Panc1 (cell line): ENCODE measurements around the gene TAPBP. TPM values are rescaled to one million over a fixed set of nuclear protein-coding genes. Genes with fewer than 3 reads are reported as not detected.
A peak's percentile ranks its signal among the peaks of the same experiment; 100 is the strongest.

ENCODE experiments used
- ATAC-seq: fragments of 200-7000 bp; cut with Tn5 transposase; 2 replicates; pipeline ENCODE4 v1.9.1; 2020; ENCODE audit warnings: mild to moderate bottlenecking, moderate library complexity
- BruUV-seq: library from RNA; stranded (reverse); fragments of 400-500 nt; replicated peaks from 2 replicates; lab custom pipeline; 2021; lab: Mats Ljungman, UMichigan
- CTCF ChIA-PET: fragments of 300-600 bp; sonication (Branson Sonifier 250); formaldehyde crosslinking; loops from one replicate; lab custom pipeline; 2022; ENCODE audit warnings: antibody characterized with exemption; lab: Charles Lee
- POLR2A ChIA-PET: fragments of 300-600 bp; sonication (Branson Sonifier 250); formaldehyde crosslinking; loops from one replicate; lab custom pipeline; 2022; ENCODE audit warnings: antibody characterized with exemption; lab: Charles Lee
- DNase-seq: peaks from one replicate; pipeline ENCODE4 v3.0.0-alpha.2; 2010; ENCODE audit warnings: low read depth, low spot score
- H3K27ac ChIP-seq: 2 replicates; pipeline ENCODE4 v1.5.1; 2011; ENCODE audit warnings: mild to moderate bottlenecking, low read length, inconsistent platforms
- H3K27me3 ChIP-seq: fragments of 200-500 bp; sonication (Bioruptor generic); 2 replicates; pipeline ENCODE4 v1.6.0; 2014; ENCODE audit warnings: low read length, inconsistent platforms; ENCODE audit not compliant: control insufficient read depth, insufficient read depth
- H3K36me3 ChIP-seq: fragments of 200-500 bp; sonication (Bioruptor generic); 2 replicates; pipeline ENCODE4 v1.5.1; 2014; ENCODE audit warnings: inconsistent platforms, mild to moderate bottlenecking, low read length, moderate library complexity; ENCODE audit not compliant: control insufficient read depth, insufficient read depth
- H3K4me1 ChIP-seq: 2 replicates; pipeline ENCODE4 v1.5.1; 2011; ENCODE audit warnings: inconsistent platforms, mild to moderate bottlenecking, low read length, moderate library complexity; ENCODE audit not compliant: control insufficient read depth, insufficient read depth
- H3K4me3 ChIP-seq, 2 experiments: 2 replicates each; pipeline ENCODE4 v1.5.1; 2011 to 2012; ENCODE audit warnings: low read depth in 2 of 2, low read length in 2 of 2, mild to moderate bottlenecking in 2 of 2, inconsistent platforms in 1 of 2, moderate library complexity in 1 of 2
- H3K9me3 ChIP-seq: fragments of 200-500 bp; sonication (Bioruptor generic); 2 replicates; pipeline ENCODE4 v1.5.1; 2014; ENCODE audit warnings: low read depth, mild to moderate bottlenecking, inconsistent platforms, low read length, moderate library complexity; ENCODE audit not compliant: control insufficient read depth, insufficient read depth
- POLR2AphosphoS5 ChIP-seq: IDR thresholded peaks from 2 replicates; pipeline ENCODE4 v1.6.1; 2012; ENCODE audit warnings: mild to moderate bottlenecking, low read depth, low read length, moderate library complexity
- REST ChIP-seq, 2 experiments: IDR thresholded peaks; 2 replicates each; pipeline ENCODE4 v1.6.1; 2011 to 2012; ENCODE audit warnings: low read depth in 2 of 2, control low read depth in 1 of 2, low read length in 1 of 2, mild to moderate bottlenecking in 1 of 2, moderate library complexity in 1 of 2; ENCODE audit not compliant: insufficient read depth in 1 of 2
- SIN3A ChIP-seq: IDR thresholded peaks from 2 replicates; pipeline ENCODE4 v1.6.1; 2012; ENCODE audit warnings: low read depth, mild to moderate bottlenecking, low read length, moderate library complexity, borderline replicate concordance; ENCODE audit not compliant: insufficient read depth
- TCF7L2 ChIP-seq: IDR thresholded peaks from 2 replicates; pipeline ENCODE4 v1.6.1; 2011; ENCODE audit warnings: mild to moderate bottlenecking, low read depth, low read length, inconsistent platforms
- in situ Hi-C: cut with HindIII; loops from 2 replicates; pipeline ENCODE4 v1.10.0; 2016; ENCODE audit warnings: low sequenced_read_pairs, low pct_unique_long_range_greater_than_20kb
- intact Hi-C: fragments of 100-400 bp; cut with micrococcal nuclease; formaldehyde crosslinking; loops from one replicate; pipeline ENCODE4 v1.10.0; 2022; ENCODE audit not compliant: unreplicated experiment
- total RNA-seq: library from RNA; stranded (reverse); gene quantifications from one replicate; pipeline ENCODE4 v1.2.1, GENCODE V29; 2021; ENCODE audit not compliant: unreplicated experiment
- TF ChIP-seq, protein P1 (sequence below): fragments of 450-650 bp; IDR thresholded peaks from 2 replicates; pipeline ENCODE4 v1.5.1; 2017; ENCODE audit warnings: mild to moderate bottlenecking

The TAPBP gene
- total RNA-seq, 1 experiment from 2014 or later, result 246 TPM

DNA sequence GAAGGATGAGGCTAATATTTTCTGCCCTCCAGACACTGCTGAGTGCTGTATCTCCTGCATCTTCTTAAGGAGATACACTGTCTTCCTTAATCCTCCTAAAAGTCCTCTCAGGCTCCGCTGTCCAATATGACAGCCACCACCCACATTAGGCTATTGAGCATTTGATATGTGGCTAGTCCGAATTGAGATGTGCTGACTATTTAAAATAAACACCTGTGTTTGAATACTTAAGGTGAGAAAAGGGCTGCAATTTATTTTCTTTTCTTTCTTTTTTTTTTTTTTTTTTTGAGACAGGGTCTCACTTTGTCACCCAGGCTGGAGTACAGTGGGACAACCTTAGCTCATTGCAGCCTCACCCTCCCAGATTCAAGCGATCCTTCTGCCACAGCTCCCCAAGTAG, 12.0 kb downstream of the TAPBP start:
- no peaks in the 10 kb centered on the region for H3K27me3 ChIP-seq
- BruUV-seq, result no TSS peak
- no peak for ATAC-seq
- H3K4me3 ChIP-seq, result no peak overlapping the region
- ChIA-PET CTCF (interaction anchor here (0.6 kb wide), 1 partner anchor 94 kb away, joined by 5 read pairs; no protein-coding TSS in a partner anchor), POLR2A (interaction anchor here (0.7 kb wide), 1 partner anchor 89 kb away, joined by 9 read pairs; no protein-coding TSS in a partner anchor)
- no peak overlapping the region for H3K27ac ChIP-seq
- H3K4me1 ChIP-seq, result peaks cover 11% of the 10 kb centered on the region
- peaks cover 15% of the 10 kb centered on the region for H3K36me3 ChIP-seq
- intact Hi-C loops (no loop called here), in situ Hi-C loops (no loop called here)
- H3K9me3 ChIP-seq, result no peaks in the 10 kb centered on the region
- no peak for TF ChIP-seq REST (IDR thresholded peaks at IDR 0.05; ENCODE audit: insufficient read depth in 1 of 2, low read depth in 2 of 2, low read length in 1 of 2)
- TF ChIP-seq, protein P1, sequence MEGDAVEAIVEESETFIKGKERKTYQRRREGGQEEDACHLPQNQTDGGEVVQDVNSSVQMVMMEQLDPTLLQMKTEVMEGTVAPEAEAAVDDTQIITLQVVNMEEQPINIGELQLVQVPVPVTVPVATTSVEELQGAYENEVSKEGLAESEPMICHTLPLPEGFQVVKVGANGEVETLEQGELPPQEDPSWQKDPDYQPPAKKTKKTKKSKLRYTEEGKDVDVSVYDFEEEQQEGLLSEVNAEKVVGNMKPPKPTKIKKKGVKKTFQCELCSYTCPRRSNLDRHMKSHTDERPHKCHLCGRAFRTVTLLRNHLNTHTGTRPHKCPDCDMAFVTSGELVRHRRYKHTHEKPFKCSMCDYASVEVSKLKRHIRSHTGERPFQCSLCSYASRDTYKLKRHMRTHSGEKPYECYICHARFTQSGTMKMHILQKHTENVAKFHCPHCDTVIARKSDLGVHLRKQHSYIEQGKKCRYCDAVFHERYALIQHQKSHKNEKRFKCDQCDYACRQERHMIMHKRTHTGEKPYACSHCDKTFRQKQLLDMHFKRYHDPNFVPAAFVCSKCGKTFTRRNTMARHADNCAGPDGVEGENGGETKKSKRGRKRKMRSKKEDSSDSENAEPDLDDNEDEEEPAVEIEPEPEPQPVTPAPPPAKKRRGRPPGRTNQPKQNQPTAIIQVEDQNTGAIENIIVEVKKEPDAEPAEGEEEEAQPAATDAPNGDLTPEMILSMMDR, result no peak
- TF ChIP-seq POLR2AphosphoS5, result no peak
- TF ChIP-seq SIN3A, result no peak
- TF ChIP-seq TCF7L2, result no peak
- no peak for DNase-seq

GRCh38 chr6:33299237-33299944, 14.5 kb downstream of the TAPBP start:
- H3K4me3 ChIP-seq, result peak overlapping the region; percentile 72 to 80
- H3K9me3 ChIP-seq, result no peaks in the 10 kb centered on the region
- ATAC-seq (peak; percentile 81), DNase-seq (no peak)
- BruUV-seq, result TSS peak; percentile 96
- in situ Hi-C loops (no loop called here), intact Hi-C loops (no loop called here)
- H3K36me3 ChIP-seq, result peaks cover 10% of the 10 kb centered on the region
- ChIA-PET CTCF (interaction anchor here (0.6 to 1.6 kb wide), 4 partner anchors 18 to 187 kb away, joined by 5 to 9 read pairs (median 7); partner anchors contain the start of genes B3GALT4 and ZBTB22), POLR2A (interaction anchor here (0.5 to 1.1 kb wide), 4 partner anchors 10 to 327 kb away, joined by 3 to 6 read pairs (median 4); partner anchors contain the start of genes PFDN6, WDR46 and ZBTB22)
- TF ChIP-seq SIN3A (peak; percentile 78), POLR2AphosphoS5 (peak; percentile 94), TCF7L2 (no peak; the same call in 1 of the 2 replicates), REST (IDR thresholded peaks at IDR 0.05; ENCODE audit: insufficient read depth in 1 of 2, low read depth in 2 of 2, low read length in 1 of 2) (peak; percentile 43 to 69; a peak in 2 of 4 replicates)
- TF ChIP-seq, protein P1, result peak; percentile 91
- peak overlapping the region; percentile 97 for H3K27ac ChIP-seq
- no peaks in the 10 kb centered on the region for H3K27me3 ChIP-seq
- peaks cover 13% of the 10 kb centered on the region for H3K4me1 ChIP-seq
